ENCODE data around the gene HRH3. TPM values are rescaled to one million over a fixed set of nuclear protein-coding genes. Genes with fewer than 3 reads are reported as not detected.

HRH3 gene
- polyA plus RNA-seq, 1 donor from 2014 or later, result 2.8 TPM

DNA sequence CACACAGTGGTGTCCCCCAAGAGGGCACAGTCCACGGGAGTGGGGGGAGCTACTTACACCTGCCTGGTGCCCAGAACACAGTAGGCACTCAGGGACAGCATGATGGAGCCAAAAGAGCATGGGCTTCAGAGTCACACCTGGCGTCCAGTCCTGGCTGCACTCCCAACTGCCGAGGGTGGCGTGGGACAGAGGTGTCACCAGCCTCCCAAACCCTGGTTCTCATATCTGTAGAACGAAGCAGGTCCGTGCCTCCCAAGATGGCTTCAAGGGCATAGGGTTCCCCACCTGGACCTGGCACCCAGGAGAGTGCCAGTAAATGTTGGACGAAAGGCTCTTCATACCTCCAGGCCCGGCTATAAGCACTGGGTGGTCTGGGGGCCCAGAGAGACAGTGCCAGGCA, 8.9 kb downstream of the HRH3 start:
- Histone ChIP-seq H3K9me2 (ENCODE audit: insufficient read depth, low read length) (no peaks in the 10 kb centered on the region), H4K20me1 (ENCODE audit: insufficient read depth) (no peaks in the 10 kb centered on the region), H2AFZ (ENCODE audit: low read depth, low read length) (no peak overlapping the region), H3K4me3 (ENCODE audit: low read length) (no peak overlapping the region), H3K9ac (ENCODE audit: low read length) (no peak overlapping the region), H3K9me3 (ENCODE audit: low read length) (no peaks in the 10 kb centered on the region), H3K27ac (ENCODE audit: low read length) (peak overlapping the region; percentile 84), H3K4me2 (ENCODE audit: low read length) (no peak overlapping the region), H3K27me3 (ENCODE audit: insufficient read depth, low read depth, low read length) (no peaks in the 10 kb centered on the region), H3K79me2 (replicated peaks; ENCODE audit: insufficient read depth, low read length) (no peaks in the 10 kb centered on the region), H3K36me3 (ENCODE audit: insufficient read depth, low read length) (no peaks in the 10 kb centered on the region), H3F3A (ENCODE audit: insufficient read depth, low read length, poor library complexity, severe bottlenecking) (no peaks in the 10 kb centered on the region)
- no peak for TF ChIP-seq SMC3 (conservative IDR thresholded peaks at IDR 0.05; ENCODE audit: poor library complexity)
- TF ChIP-seq EP300 (conservative IDR thresholded peaks at IDR 0.05; ENCODE audit: poor library complexity, severe bottlenecking), result no peak
- TF ChIP-seq, protein P1, sequence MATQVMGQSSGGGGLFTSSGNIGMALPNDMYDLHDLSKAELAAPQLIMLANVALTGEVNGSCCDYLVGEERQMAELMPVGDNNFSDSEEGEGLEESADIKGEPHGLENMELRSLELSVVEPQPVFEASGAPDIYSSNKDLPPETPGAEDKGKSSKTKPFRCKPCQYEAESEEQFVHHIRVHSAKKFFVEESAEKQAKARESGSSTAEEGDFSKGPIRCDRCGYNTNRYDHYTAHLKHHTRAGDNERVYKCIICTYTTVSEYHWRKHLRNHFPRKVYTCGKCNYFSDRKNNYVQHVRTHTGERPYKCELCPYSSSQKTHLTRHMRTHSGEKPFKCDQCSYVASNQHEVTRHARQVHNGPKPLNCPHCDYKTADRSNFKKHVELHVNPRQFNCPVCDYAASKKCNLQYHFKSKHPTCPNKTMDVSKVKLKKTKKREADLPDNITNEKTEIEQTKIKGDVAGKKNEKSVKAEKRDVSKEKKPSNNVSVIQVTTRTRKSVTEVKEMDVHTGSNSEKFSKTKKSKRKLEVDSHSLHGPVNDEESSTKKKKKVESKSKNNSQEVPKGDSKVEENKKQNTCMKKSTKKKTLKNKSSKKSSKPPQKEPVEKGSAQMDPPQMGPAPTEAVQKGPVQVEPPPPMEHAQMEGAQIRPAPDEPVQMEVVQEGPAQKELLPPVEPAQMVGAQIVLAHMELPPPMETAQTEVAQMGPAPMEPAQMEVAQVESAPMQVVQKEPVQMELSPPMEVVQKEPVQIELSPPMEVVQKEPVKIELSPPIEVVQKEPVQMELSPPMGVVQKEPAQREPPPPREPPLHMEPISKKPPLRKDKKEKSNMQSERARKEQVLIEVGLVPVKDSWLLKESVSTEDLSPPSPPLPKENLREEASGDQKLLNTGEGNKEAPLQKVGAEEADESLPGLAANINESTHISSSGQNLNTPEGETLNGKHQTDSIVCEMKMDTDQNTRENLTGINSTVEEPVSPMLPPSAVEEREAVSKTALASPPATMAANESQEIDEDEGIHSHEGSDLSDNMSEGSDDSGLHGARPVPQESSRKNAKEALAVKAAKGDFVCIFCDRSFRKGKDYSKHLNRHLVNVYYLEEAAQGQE (IDR thresholded peaks at IDR 0.05; ENCODE audit: borderline replicate concordance), result no peak
- no peak for TF ChIP-seq POLR2AphosphoS5 (IDR thresholded peaks at IDR 0.05)

DNA sequence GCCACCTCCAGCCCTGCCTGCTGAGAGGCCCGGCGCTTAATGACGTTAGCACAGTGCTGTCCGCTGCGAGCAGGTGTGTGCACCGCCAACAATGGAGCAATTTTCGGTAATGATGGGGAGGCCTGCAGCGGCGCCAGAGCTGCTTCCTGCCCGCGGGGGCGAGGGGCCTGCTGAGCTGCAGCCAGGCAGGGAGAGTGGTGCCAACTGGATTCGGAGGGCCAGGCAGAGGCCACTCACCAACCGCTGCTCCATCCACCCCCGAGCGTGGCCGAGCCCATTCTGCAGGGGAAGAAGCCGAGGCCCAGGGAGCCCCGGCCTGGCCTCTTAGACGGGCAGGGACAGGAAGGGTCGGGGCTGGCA, 9.6 kb downstream of the HRH3 start:
- no peaks in the 10 kb centered on the region for H3F3A ChIP-seq (ENCODE audit: insufficient read depth, low read length, poor library complexity, severe bottlenecking)
- no peaks in the 10 kb centered on the region for H3K9me3 ChIP-seq (ENCODE audit: low read length)
- H3K27ac ChIP-seq (ENCODE audit: low read length), result no peak overlapping the region
- no peak overlapping the region for H3K4me3 ChIP-seq (ENCODE audit: low read length)
- no peak overlapping the region for H3K4me2 ChIP-seq (ENCODE audit: low read length)
- no peaks in the 10 kb centered on the region for H3K79me2 ChIP-seq (replicated peaks; ENCODE audit: insufficient read depth, low read length)
- TF ChIP-seq, protein P2, sequence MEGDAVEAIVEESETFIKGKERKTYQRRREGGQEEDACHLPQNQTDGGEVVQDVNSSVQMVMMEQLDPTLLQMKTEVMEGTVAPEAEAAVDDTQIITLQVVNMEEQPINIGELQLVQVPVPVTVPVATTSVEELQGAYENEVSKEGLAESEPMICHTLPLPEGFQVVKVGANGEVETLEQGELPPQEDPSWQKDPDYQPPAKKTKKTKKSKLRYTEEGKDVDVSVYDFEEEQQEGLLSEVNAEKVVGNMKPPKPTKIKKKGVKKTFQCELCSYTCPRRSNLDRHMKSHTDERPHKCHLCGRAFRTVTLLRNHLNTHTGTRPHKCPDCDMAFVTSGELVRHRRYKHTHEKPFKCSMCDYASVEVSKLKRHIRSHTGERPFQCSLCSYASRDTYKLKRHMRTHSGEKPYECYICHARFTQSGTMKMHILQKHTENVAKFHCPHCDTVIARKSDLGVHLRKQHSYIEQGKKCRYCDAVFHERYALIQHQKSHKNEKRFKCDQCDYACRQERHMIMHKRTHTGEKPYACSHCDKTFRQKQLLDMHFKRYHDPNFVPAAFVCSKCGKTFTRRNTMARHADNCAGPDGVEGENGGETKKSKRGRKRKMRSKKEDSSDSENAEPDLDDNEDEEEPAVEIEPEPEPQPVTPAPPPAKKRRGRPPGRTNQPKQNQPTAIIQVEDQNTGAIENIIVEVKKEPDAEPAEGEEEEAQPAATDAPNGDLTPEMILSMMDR (IDR thresholded peaks at IDR 0.05; ENCODE audit: poor library complexity, severe bottlenecking), result no peak
- no peaks in the 10 kb centered on the region for H3K9me2 ChIP-seq (ENCODE audit: insufficient read depth, low read length)
- H3K36me3 ChIP-seq (ENCODE audit: insufficient read depth, low read length), result no peaks in the 10 kb centered on the region
- no peak overlapping the region for H3K9ac ChIP-seq (ENCODE audit: low read length)
- no peaks in the 10 kb centered on the region for H3K27me3 ChIP-seq (ENCODE audit: insufficient read depth, low read depth, low read length)
- H2AFZ ChIP-seq (ENCODE audit: low read depth, low read length), result no peak overlapping the region
- no peaks in the 10 kb centered on the region for H4K20me1 ChIP-seq (ENCODE audit: insufficient read depth)

DNA sequence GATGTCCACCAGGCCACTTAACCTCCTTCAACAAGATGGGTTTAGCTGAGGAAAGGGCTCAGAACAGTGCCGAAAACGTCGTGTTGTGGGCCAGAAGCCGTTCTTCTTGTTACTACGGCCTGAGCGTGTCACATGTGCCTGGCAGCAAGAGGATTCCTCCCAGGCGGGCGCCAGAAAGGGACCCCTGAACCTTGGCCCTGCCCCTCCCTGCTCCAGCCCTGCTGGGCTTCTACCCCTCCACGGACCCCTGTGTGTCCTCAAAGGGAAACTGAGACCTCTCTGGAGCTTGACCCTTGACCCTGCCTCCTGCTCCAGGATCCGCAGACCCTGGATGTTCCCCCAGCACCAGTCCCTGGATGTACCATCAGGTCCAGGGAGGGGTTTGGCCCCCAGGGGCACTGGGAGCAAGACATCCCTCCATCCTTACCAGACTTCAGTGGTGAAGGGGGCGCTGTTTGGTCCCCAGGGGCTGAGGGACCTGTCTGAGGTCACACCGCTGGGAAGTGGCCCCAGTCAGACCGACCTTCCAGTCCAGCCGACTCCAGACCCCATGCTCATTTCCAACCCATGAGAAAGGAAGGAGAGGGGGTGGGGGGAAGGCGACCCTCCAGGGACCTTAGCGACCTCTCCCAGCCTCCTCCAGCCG, 10.1 kb downstream of the HRH3 start:
- no peaks in the 10 kb centered on the region for H3F3A ChIP-seq (ENCODE audit: insufficient read depth, low read length, poor library complexity, severe bottlenecking)
- H4K20me1 ChIP-seq (ENCODE audit: insufficient read depth), result no peaks in the 10 kb centered on the region
- no peaks in the 10 kb centered on the region for H3K27me3 ChIP-seq (ENCODE audit: insufficient read depth, low read depth, low read length)
- no peaks in the 10 kb centered on the region for H3K36me3 ChIP-seq (ENCODE audit: insufficient read depth, low read length)
- TF ChIP-seq, protein P2 (IDR thresholded peaks at IDR 0.05; ENCODE audit: poor library complexity, severe bottlenecking), result no peak
- no peak for TF ChIP-seq TAF1 (IDR thresholded peaks at IDR 0.05; ENCODE audit: low read depth)
- no peak for TF ChIP-seq MXI1 (conservative IDR thresholded peaks at IDR 0.05; ENCODE audit: poor library complexity, severe bottlenecking)
- TF ChIP-seq EP300 (conservative IDR thresholded peaks at IDR 0.05; ENCODE audit: poor library complexity, severe bottlenecking), result no peak
- no peak for TF ChIP-seq RAD21 (conservative IDR thresholded peaks at IDR 0.05)
- TF ChIP-seq SMC3 (conservative IDR thresholded peaks at IDR 0.05; ENCODE audit: poor library complexity), result no peak
- TF ChIP-seq EZH2 (IDR thresholded peaks at IDR 0.05; ENCODE audit: borderline replicate concordance, insufficient read depth, low read length, poor library complexity, severe bottlenecking), result no peak
- TF ChIP-seq, protein P1 (IDR thresholded peaks at IDR 0.05; ENCODE audit: borderline replicate concordance), result no peak
- no peak for TF ChIP-seq POLR2AphosphoS5 (IDR thresholded peaks at IDR 0.05)
- no peaks in the 10 kb centered on the region for H3K79me2 ChIP-seq (replicated peaks; ENCODE audit: insufficient read depth, low read length)
- H3K9ac ChIP-seq (ENCODE audit: low read length), result no peak overlapping the region
- no peaks in the 10 kb centered on the region for H3K9me3 ChIP-seq (ENCODE audit: low read length)
- no peak overlapping the region for H3K27ac ChIP-seq (ENCODE audit: low read length)
- H2AFZ ChIP-seq (ENCODE audit: low read depth, low read length), result no peak overlapping the region
- no peak overlapping the region for H3K4me2 ChIP-seq (ENCODE audit: low read length)
- no peak overlapping the region for H3K4me3 ChIP-seq (ENCODE audit: low read length)
- no peaks in the 10 kb centered on the region for H3K9me2 ChIP-seq (ENCODE audit: insufficient read depth, low read length)
